Gastrocnemius medialis (tissue), 4 donors: ENCODE data around the gene WFS1. TPM values are rescaled to one million over a fixed set of nuclear protein-coding genes. Genes with fewer than 3 reads are reported as not detected.

Experiments
- ATAC-seq, 2 donors: fragments of 150-250 bp; one replicate each; pipeline ENCODE4 v1.9.1; 2016
- DNase-seq, 2 donors: peaks; one replicate each; pipeline ENCODE4 v3.0.0-alpha.2; 2019
- H3K27ac ChIP-seq, 4 donors: fragments of 200-600 bp; sonication (generic); 1 replicate in 1 of 4; 2 replicates in 3 of 4; pipeline ENCODE4 v1.5.1; 2016 to 2018; ENCODE audit warnings: mild to moderate bottlenecking in 2 of 4, moderate library complexity in 1 of 4
- H3K27me3 ChIP-seq, 3 donors: fragments of 200-600 bp; sonication (generic) in 2 of 3; 1 replicate in 1 of 3; 2 replicates in 2 of 3; pipeline versions ENCODE4 v1.5.1 to v1.6.0; 2016 to 2019; ENCODE audit warnings: mild to moderate bottlenecking in 1 of 3, moderate library complexity in 1 of 3
- H3K36me3 ChIP-seq, 2 donors: fragments of 200-600 bp; sonication (generic) in 1 of 2; one replicate each; pipeline ENCODE4 v1.5.1; 2017 to 2018
- H3K4me1 ChIP-seq, 2 donors: fragments of 200-600 bp; sonication (generic) in 1 of 2; one replicate each; pipeline ENCODE4 v1.5.1; 2016 to 2017; ENCODE audit warnings: mild to moderate bottlenecking in 2 of 2
- H3K4me3 ChIP-seq, 4 donors: fragments of 200-600 bp; sonication (generic) in 3 of 4; 1 replicate in 1 of 4; 2 replicates in 3 of 4; pipeline ENCODE4 v1.5.1; 2016 to 2019; ENCODE audit warnings: mild to moderate bottlenecking in 2 of 4
- H3K9me3 ChIP-seq, 3 donors: fragments of 200-600 bp; sonication (generic) in 2 of 3; 1 replicate in 1 of 3; 2 replicates in 2 of 3; pipeline ENCODE4 v1.5.1; 2016 to 2019
- CTCF ChIP-seq, 5 experiments: fragments of 450-650 bp in 3 of 5; fragments of 200-600 bp in 2 of 5; sonication (generic) in 2 of 5; IDR thresholded peaks in 4 of 5; conservative IDR thresholded peaks in 1 of 5; 1 replicate in 4 of 5; 2 replicates in 1 of 5; pipeline ENCODE4 v1.5.1; 2016 to 2019; ENCODE audit warnings: antibody characterized with exemption in 5 of 5, mild to moderate bottlenecking in 3 of 5, moderate library complexity in 3 of 5
- POLR2A ChIP-seq, 2 donors: fragments of 450-650 bp; IDR thresholded peaks; one replicate each; pipeline ENCODE4 v1.6.1; 2017; ENCODE audit warnings: antibody characterized with exemption in 2 of 2, mild to moderate bottlenecking in 2 of 2, moderate library complexity in 2 of 2
- in situ Hi-C, 4 donors: fragments of 200-750 bp; cut with MboI; loops; one replicate each; pipeline versions ENCODE4 v1.15.0 to v1.8.0; 2017; ENCODE audit warnings: low sequenced_read_pairs in 4 of 4
- intact Hi-C: fragments of 100-400 bp; cut with DNase I; formaldehyde crosslinking; loops from one replicate; pipeline ENCODE4 v1.15.1; 2023; ENCODE audit warnings: low total_unique reads
- total RNA-seq, 4 donors: library from RNA; depleted of rRNA; stranded (reverse); fragments of >200 nt; gene quantifications; one replicate each; pipeline versions ENCODE4 v1.1.0 to v1.2.3, GENCODE V29; 2016

The WFS1 gene
- total RNA-seq, 4 donors from 2014 or later: 13.6 to 23.7 (median 15.6) TPM

- no peak for ATAC-seq
- in situ Hi-C loops (no loop called here), intact Hi-C loops (no loop called here)
- H3K4me1 ChIP-seq: peaks cover under 1 to 4% of the 10 kb centered on the region in 2 donors
- TF ChIP-seq CTCF (IDR thresholded peaks at IDR 0.05 in 4 of 5, conservative IDR thresholded peaks at IDR 0.05 in 1 of 5) (no peak), POLR2A (IDR thresholded peaks at IDR 0.05) (no peak)
- no peak overlapping the region for H3K4me3 ChIP-seq
- H3K9me3 ChIP-seq: no peaks in the 10 kb centered on the region
- no peak for DNase-seq
- no peaks in the 10 kb centered on the region for H3K27me3 ChIP-seq
- no peaks in the 10 kb centered on the region for H3K36me3 ChIP-seq
- no peak overlapping the region for H3K27ac ChIP-seq
Measured at GRCh38 chr4:6277935-6278800, 8.5 kb downstream of the WFS1 start.

GRCh38 chr4:6278801-6279197, 9.1 kb downstream of the WFS1 start:
- Histone ChIP-seq H3K9me3 (no peaks in the 10 kb centered on the region), H3K27me3 (no peaks in the 10 kb centered on the region), H3K27ac (no peak overlapping the region), H3K36me3 (no peaks in the 10 kb centered on the region), H3K4me1 (no peaks in the 10 kb centered on the region), H3K4me3 (no peak overlapping the region)
- in situ Hi-C loops (no loop called here), intact Hi-C loops (no loop called here)
- TF ChIP-seq CTCF (IDR thresholded peaks at IDR 0.05 in 4 of 5, conservative IDR thresholded peaks at IDR 0.05 in 1 of 5) (no peak), POLR2A (IDR thresholded peaks at IDR 0.05) (no peak)
- DNase-seq: no peak
- peak in 1 of 2 donors; percentile 44 for ATAC-seq

GRCh38 chr4:6279582-6280289, 10.1 kb downstream of the WFS1 start:
- H3K27me3 ChIP-seq: no peaks in the 10 kb centered on the region
- no peaks in the 10 kb centered on the region for H3K4me1 ChIP-seq
- ATAC-seq (no peak), DNase-seq (no peak)
- no peak overlapping the region for H3K27ac ChIP-seq
- intact Hi-C loops: no loop called here
- no peaks in the 10 kb centered on the region for H3K36me3 ChIP-seq
- TF ChIP-seq CTCF (IDR thresholded peaks at IDR 0.05 in 4 of 5, conservative IDR thresholded peaks at IDR 0.05 in 1 of 5) (no peak), POLR2A (IDR thresholded peaks at IDR 0.05) (no peak)
- H3K9me3 ChIP-seq: no peaks in the 10 kb centered on the region
- in situ Hi-C loops: no loop called here
- H3K4me3 ChIP-seq: no peak overlapping the region

- TF ChIP-seq CTCF (IDR thresholded peaks at IDR 0.05 in 4 of 5, conservative IDR thresholded peaks at IDR 0.05 in 1 of 5) (no peak), POLR2A (IDR thresholded peaks at IDR 0.05) (no peak)
- intact Hi-C loops (no loop called here), in situ Hi-C loops (no loop called here)
- no peak overlapping the region for H3K27ac ChIP-seq
- H3K4me3 ChIP-seq: no peak overlapping the region
- H3K4me1 ChIP-seq: no peaks in the 10 kb centered on the region
- H3K9me3 ChIP-seq: no peaks in the 10 kb centered on the region
- ATAC-seq: no peak
- H3K27me3 ChIP-seq: no peaks in the 10 kb centered on the region
- no peak for DNase-seq
- H3K36me3 ChIP-seq: no peaks in the 10 kb centered on the region
Measured at GRCh38 chr4:6280365-6280996, 10.8 kb downstream of the WFS1 start.
